K562 (cell line): ENCODE measurements around the gene PGBD4. TPM values are rescaled to one million over a fixed set of nuclear protein-coding genes. Genes with fewer than 3 reads are reported as not detected.

Experiments
- ADNP ChIP-seq: fragments of 200-800 bp; sonication (Bioruptor generic); IDR thresholded peaks from 2 replicates; pipeline ENCODE4 v1.6.1; 2016; ENCODE audit warnings: missing genetic modification characterization, missing compliant biosample characterization
- BRD4 ChIP-seq: fragments of 200-600 bp; sonication (generic); IDR thresholded peaks from 2 replicates; pipeline ENCODE4 v1.6.1; 2017; ENCODE audit warnings: inconsistent platforms
- COPS2 ChIP-seq: fragments of 450-650 bp; conservative IDR thresholded peaks from 2 replicates; pipeline ENCODE4 v1.6.1; 2016; ENCODE audit warnings: mild to moderate bottlenecking, moderate library complexity
- ETV5 ChIP-seq: sonication (generic); formaldehyde crosslinking; IDR thresholded peaks from 2 replicates; pipeline ENCODE4 v1.4.0; 2020; ENCODE audit warnings: low read depth, mild to moderate bottlenecking, missing genetic modification reagents
- FOSL1 ChIP-seq: fragments of 200-800 bp; sonication (Bioruptor generic); conservative IDR thresholded peaks from 2 replicates; pipeline ENCODE4 v1.6.1; 2016; ENCODE audit warnings: missing genetic modification characterization, missing compliant biosample characterization
- FOXM1 ChIP-seq, 2 experiments: fragments of 450-650 bp in 1 of 2; sonication (generic) in 1 of 2; formaldehyde crosslinking in 1 of 2; IDR thresholded peaks; 2 replicates each; pipeline versions ENCODE4 v1.6.1 to v1.9.0; 2017 to 2022; ENCODE audit warnings: low read depth in 2 of 2, mild to moderate bottlenecking in 2 of 2, missing genetic modification reagents in 1 of 2, moderate library complexity in 1 of 2
- L3MBTL2 ChIP-seq: fragments of 450-650 bp; IDR thresholded peaks from 2 replicates; pipeline ENCODE4 v1.6.1; 2016; ENCODE audit warnings: mild to moderate bottlenecking, moderate library complexity
- LARP7 ChIP-seq: fragments of 450-650 bp; IDR thresholded peaks from 2 replicates; pipeline ENCODE4 v1.6.1; 2016
- MAFG ChIP-seq: fragments of 450-650 bp; conservative IDR thresholded peaks from 2 replicates; pipeline ENCODE4 v1.6.1; 2016; ENCODE audit warnings: missing genetic modification characterization, missing compliant biosample characterization
- MYBL2 ChIP-seq, 2 experiments: fragments of 450-650 bp in 1 of 2; sonication (generic) in 1 of 2; formaldehyde crosslinking in 1 of 2; IDR thresholded peaks; 2 replicates each; pipeline versions ENCODE4 v1.6.1 to v1.8.1; 2017 to 2022; ENCODE audit warnings: borderline replicate concordance in 1 of 2, inconsistent platforms in 1 of 2, low read depth in 1 of 2, mild to moderate bottlenecking in 1 of 2, missing genetic modification reagents in 1 of 2, moderate library complexity in 1 of 2
- POLR3A ChIP-seq: IDR thresholded peaks from 2 replicates; pipeline ENCODE4 v1.6.1; 2011; ENCODE audit warnings: borderline replicate concordance, mild to moderate bottlenecking, moderate library complexity; ENCODE audit not compliant: insufficient read length, insufficient read depth; ENCODE audit errors: extremely low read depth
- RBBP5 ChIP-seq: fragments of 200-600 bp; sonication (generic); IDR thresholded peaks from 2 replicates; pipeline ENCODE4 v1.6.1; 2012; ENCODE audit warnings: borderline replicate concordance, mild to moderate bottlenecking, low read length, control low read depth, inconsistent platforms; ENCODE audit not compliant: insufficient read depth, poor library complexity, severe bottlenecking
- RBM15 ChIP-seq: fragments of 200-400 bp; formaldehyde crosslinking; IDR thresholded peaks from 2 replicates; pipeline ENCODE4 v1.6.1; 2018; ENCODE audit warnings: mild to moderate bottlenecking, low read length, moderate library complexity; ENCODE audit not compliant: insufficient read depth
- SMAD3 ChIP-seq: fragments of 450-650 bp; formaldehyde crosslinking; conservative IDR thresholded peaks from 2 replicates; pipeline ENCODE4 v1.4.0; 2020; ENCODE audit warnings: mild to moderate bottlenecking
- TARDBP ChIP-seq: fragments of 450-650 bp; IDR thresholded peaks from 2 replicates; pipeline ENCODE4 v1.6.1; 2016
- TCF7L2 ChIP-seq: fragments of 150-350 bp; IDR thresholded peaks from 2 replicates; pipeline ENCODE4 v1.6.1; 2016; ENCODE audit warnings: low read depth, mild to moderate bottlenecking, low read length, moderate library complexity
- ZEB2 ChIP-seq: fragments of 450-650 bp; IDR thresholded peaks from 2 replicates; pipeline ENCODE4 v1.6.1; 2016
- ZNF174 ChIP-seq: fragments of 250-450 bp; sonication (Bioruptor Pico); IDR thresholded peaks from 2 replicates; pipeline ENCODE4 v1.4.0; 2020; ENCODE audit warnings: mild to moderate bottlenecking
- ZNF764 ChIP-seq: fragments of 250-450 bp; sonication (Bioruptor Pico); IDR thresholded peaks from 2 replicates; pipeline ENCODE4 v1.4.0; 2020; ENCODE audit warnings: low read depth, mild to moderate bottlenecking, moderate library complexity
- polyA plus RNA-seq, 8 experiments: library from polyadenylated mRNA; depleted of rRNA in 4 of 8; stranded (reverse) in 5 of 8; unstranded in 3 of 8; fragments of >200 nt; fragmentation: Nextera tagmentation in 2 of 8; fragmentation: Illumina TruSeq in 1 of 8; extraction: Ambion mirVana in 2 of 8; extraction: Trizol in 1 of 8; gene quantifications; 2 replicates each; pipeline versions ENCODE4 v1.2.1 to v1.2.3, GENCODE V29; 2011 to 2014; ENCODE audit warnings: inconsistent platforms in 1 of 8, missing spikeins in 1 of 8
- total RNA-seq, 7 experiments: library from RNA; depleted of rRNA in 6 of 7; stranded (reverse); fragments of >200 nt in 6 of 7; fragmentation: Illumina TruSeq in 2 of 7; extraction: Trizol in 2 of 7; gene quantifications; 2 replicates each; pipeline versions ENCODE4 v1.2.1 to v1.2.3, GENCODE V29; 2011 to 2021; ENCODE audit warnings: low replicate concordance in 1 of 7
- TF ChIP-seq, protein P1 (sequence below): sonication (generic); formaldehyde crosslinking; IDR thresholded peaks from 2 replicates; pipeline ENCODE4 v1.8.0; 2022; ENCODE audit warnings: missing genetic modification reagents, mild to moderate bottlenecking, borderline replicate concordance
- TF ChIP-seq, protein P2 (sequence below): fragments of 250-450 bp; sonication (Bioruptor Pico); IDR thresholded peaks from 2 replicates; pipeline ENCODE4 v1.8.0; 2022; ENCODE audit warnings: moderate library complexity, mild to moderate bottlenecking, inconsistent platforms
- TF ChIP-seq, protein P3 (sequence below): sonication (generic); formaldehyde crosslinking; IDR thresholded peaks from 2 replicates; pipeline ENCODE4 v1.8.0; 2022; ENCODE audit warnings: mild to moderate bottlenecking, missing genetic modification reagents
- TF ChIP-seq, protein P4 (sequence below): sonication (generic); formaldehyde crosslinking; IDR thresholded peaks from 2 replicates; pipeline ENCODE4 v1.9.0; 2022; ENCODE audit warnings: mild to moderate bottlenecking, missing genetic modification reagents

PGBD4 gene
- total and polyA plus RNA-seq, 9 of the 15 experiments (the other 6 are each of a cell fraction or from before 2014, with no cell fraction given): 2.1 to 4.9 (median 2.7) TPM

DNA sequence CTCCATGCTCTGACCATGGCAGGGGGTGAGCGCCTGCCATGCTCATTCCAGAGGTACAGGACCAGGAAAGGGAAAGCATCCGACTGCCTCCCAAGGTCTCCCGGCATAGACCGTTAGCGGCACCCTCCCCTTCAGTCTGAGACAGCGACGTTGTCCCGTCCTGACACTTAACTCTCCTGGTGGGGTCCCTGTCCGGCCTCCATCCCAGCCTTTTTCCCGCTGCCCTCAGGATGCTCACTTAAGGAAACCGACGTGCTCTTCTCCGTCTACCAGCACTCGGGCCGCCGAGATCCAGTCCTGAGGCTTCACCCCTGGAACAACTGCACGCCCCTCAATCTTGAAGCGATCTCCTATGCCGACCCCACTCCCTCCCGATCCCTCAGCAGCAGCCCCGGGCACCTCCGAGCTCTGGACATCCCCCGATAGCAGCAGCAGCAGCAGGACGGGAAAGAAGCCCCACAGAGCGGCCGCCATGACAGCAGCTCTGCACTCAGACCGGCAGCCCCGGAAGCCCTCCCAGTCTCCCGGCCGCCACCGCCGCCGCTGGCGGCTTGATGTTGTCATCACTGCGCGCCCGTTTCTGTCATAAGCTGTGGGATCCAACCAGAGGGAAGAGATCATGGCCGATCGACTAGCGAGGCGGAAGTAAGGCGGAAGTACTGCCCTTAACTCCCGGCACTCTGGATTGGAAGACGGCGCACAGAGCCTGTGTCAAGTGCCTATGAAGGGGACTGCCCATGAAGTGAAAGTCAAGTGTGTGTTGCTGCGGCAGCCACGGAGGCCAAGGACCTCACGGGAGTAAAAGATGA lies at the start of gene PGBD4, which contains the start of gene EMC7 (continued):
- peak; percentile 91 for TF ChIP-seq RBBP5
- no peak; the same call in 1 of the 2 replicates for TF ChIP-seq MYBL2 (IDR thresholded peaks at IDR 0.05; ENCODE audit: low read depth)
- no peak for TF ChIP-seq MYBL2 (CRISPR knock-in tag; IDR thresholded peaks at IDR 0.05; ENCODE audit: borderline replicate concordance)
- 0 out of 2 replicates have a peak, but pooled peaks have one; percentile 26 for TF ChIP-seq TCF7L2
- no peak for TF ChIP-seq FOXM1 (IDR thresholded peaks at IDR 0.05; ENCODE audit: low read depth)
- TF ChIP-seq FOXM1 (CRISPR knock-in tag; IDR thresholded peaks at IDR 0.05; ENCODE audit: low read depth): no peak
- TF ChIP-seq, protein P1, sequence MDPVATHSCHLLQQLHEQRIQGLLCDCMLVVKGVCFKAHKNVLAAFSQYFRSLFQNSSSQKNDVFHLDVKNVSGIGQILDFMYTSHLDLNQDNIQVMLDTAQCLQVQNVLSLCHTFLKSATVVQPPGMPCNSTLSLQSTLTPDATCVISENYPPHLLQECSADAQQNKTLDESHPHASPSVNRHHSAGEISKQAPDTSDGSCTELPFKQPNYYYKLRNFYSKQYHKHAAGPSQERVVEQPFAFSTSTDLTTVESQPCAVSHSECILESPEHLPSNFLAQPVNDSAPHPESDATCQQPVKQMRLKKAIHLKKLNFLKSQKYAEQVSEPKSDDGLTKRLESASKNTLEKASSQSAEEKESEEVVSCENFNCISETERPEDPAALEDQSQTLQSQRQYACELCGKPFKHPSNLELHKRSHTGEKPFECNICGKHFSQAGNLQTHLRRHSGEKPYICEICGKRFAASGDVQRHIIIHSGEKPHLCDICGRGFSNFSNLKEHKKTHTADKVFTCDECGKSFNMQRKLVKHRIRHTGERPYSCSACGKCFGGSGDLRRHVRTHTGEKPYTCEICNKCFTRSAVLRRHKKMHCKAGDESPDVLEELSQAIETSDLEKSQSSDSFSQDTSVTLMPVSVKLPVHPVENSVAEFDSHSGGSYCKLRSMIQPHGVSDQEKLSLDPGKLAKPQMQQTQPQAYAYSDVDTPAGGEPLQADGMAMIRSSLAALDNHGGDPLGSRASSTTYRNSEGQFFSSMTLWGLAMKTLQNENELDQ (CRISPR knock-in tag): no peak
- TF ChIP-seq BRD4: no peak
- no peak for TF ChIP-seq ZEB2
- TF ChIP-seq, protein P2, sequence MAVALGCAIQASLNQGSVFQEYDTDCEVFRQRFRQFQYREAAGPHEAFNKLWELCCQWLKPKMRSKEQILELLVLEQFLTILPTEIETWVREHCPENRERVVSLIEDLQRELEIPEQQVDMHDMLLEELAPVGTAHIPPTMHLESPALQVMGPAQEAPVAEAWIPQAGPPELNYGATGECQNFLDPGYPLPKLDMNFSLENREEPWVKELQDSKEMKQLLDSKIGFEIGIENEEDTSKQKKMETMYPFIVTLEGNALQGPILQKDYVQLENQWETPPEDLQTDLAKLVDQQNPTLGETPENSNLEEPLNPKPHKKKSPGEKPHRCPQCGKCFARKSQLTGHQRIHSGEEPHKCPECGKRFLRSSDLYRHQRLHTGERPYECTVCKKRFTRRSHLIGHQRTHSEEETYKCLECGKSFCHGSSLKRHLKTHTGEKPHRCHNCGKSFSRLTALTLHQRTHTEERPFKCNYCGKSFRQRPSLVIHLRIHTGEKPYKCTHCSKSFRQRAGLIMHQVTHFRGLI (CRISPR knock-in tag): no peak
- TF ChIP-seq ADNP (tag): no peak
- no peak for TF ChIP-seq POLR3A
- TF ChIP-seq RBM15: no peak
- TF ChIP-seq ZNF174 (CRISPR knock-in tag): no peak
- TF ChIP-seq, protein P3, sequence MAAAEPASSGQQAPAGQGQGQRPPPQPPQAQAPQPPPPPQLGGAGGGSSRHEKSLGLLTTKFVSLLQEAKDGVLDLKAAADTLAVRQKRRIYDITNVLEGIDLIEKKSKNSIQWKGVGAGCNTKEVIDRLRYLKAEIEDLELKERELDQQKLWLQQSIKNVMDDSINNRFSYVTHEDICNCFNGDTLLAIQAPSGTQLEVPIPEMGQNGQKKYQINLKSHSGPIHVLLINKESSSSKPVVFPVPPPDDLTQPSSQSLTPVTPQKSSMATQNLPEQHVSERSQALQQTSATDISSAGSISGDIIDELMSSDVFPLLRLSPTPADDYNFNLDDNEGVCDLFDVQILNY (CRISPR knock-in tag): no peak
- TF ChIP-seq SMAD3 (CRISPR knock-in tag): no peak
- TF ChIP-seq MAFG (tag): no peak
- TF ChIP-seq LARP7: no peak; the same call in 1 of the 2 replicates
- TF ChIP-seq TARDBP: no peak; the same call in 1 of the 2 replicates
- no peak for TF ChIP-seq ZNF764 (CRISPR knock-in tag)
- no peak for TF ChIP-seq FOSL1 (tag)
- peak; percentile 93 for TF ChIP-seq L3MBTL2
- TF ChIP-seq, protein P4, sequence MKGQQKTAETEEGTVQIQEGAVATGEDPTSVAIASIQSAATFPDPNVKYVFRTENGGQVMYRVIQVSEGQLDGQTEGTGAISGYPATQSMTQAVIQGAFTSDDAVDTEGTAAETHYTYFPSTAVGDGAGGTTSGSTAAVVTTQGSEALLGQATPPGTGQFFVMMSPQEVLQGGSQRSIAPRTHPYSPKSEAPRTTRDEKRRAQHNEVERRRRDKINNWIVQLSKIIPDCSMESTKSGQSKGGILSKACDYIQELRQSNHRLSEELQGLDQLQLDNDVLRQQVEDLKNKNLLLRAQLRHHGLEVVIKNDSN (CRISPR knock-in tag): no peak
- TF ChIP-seq COPS2: no peak
- peak; percentile 79; the same call in 1 of the 2 replicates for TF ChIP-seq ETV5
